Measurements from ENCODE around the gene KRT83. TPM values are rescaled to one million over a fixed set of nuclear protein-coding genes. Genes with fewer than 3 reads are reported as not detected.

KRT83 gene
- polyA plus RNA-seq, 3 donors, result not detected

DNA sequence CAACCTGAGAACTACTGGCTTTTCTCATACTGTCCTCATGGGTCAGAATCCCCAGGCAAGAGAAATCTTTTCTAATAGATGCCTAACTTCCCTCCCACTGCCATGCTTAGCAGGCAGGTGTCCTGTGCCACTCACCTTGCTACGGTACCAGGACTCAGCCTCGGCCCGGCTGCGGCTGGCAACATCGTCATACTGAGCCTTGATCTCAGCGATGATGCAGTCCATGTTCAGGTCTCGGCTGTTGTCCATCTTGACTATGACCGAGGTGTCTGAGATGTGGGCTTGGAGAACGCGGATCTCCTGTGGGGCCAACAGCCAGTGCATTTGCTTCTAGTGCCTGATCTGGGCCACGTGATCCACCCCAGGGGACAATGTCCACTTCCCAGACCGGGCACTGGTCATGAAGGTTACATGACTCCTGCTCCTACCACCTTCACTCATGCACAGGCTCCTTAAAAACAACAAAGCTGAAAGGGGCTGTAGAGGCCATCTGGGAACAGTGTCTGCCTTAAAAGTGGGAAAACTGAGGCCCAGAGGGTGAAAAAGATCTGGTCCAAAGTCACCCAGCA lies 42.0 kb upstream of the KRT83 start:
- Mint-ChIP-seq H3K4me1 (peaks cover 6% of the 10 kb centered on the region), H3K27me3 (ENCODE audit: low read depth in 3 of 3) (peaks cover 3 to 11% (median 4%) of the 10 kb centered on the region in 3 donors), H3K9me3 (no peaks in the 10 kb centered on the region), H3K4me3 (no peak overlapping the region), H3K27ac (no peak overlapping the region), H3K36me3 (no peaks in the 10 kb centered on the region)
- H3K9me3 ChIP-seq (replicated peaks in 1 of 2; ENCODE audit: control insufficient read depth in 1 of 2, insufficient read depth in 1 of 2, low read length in 2 of 2), result no peaks in the 10 kb centered on the region
- H3K27ac ChIP-seq (ENCODE audit: low read depth in 1 of 2, low read length in 2 of 2), result no peak overlapping the region
- intact Hi-C loops (cut with micrococcal nuclease), result no loop called here
- no peaks in the 10 kb centered on the region for H3K27me3 ChIP-seq (ENCODE audit: control insufficient read depth in 2 of 2, insufficient read depth in 2 of 2, low read length in 2 of 2)
- H3K79me2 ChIP-seq (ENCODE audit: insufficient read depth, low read length), result no peaks in the 10 kb centered on the region
- no peak overlapping the region for H3K9ac ChIP-seq (ENCODE audit: insufficient read depth, low read length, poor library complexity, severe bottlenecking)
- no peak overlapping the region for H3K4me3 ChIP-seq (replicated peaks in 1 of 3; ENCODE audit: low read depth in 2 of 3, low read length in 3 of 3)
- H3K4me2 ChIP-seq (replicated peaks; ENCODE audit: extremely low read depth, low read length, poor library complexity, severe bottlenecking), result no peak overlapping the region
- H4K20me1 ChIP-seq (ENCODE audit: insufficient read depth, low read length), result no peaks in the 10 kb centered on the region
- TF ChIP-seq, protein P1, sequence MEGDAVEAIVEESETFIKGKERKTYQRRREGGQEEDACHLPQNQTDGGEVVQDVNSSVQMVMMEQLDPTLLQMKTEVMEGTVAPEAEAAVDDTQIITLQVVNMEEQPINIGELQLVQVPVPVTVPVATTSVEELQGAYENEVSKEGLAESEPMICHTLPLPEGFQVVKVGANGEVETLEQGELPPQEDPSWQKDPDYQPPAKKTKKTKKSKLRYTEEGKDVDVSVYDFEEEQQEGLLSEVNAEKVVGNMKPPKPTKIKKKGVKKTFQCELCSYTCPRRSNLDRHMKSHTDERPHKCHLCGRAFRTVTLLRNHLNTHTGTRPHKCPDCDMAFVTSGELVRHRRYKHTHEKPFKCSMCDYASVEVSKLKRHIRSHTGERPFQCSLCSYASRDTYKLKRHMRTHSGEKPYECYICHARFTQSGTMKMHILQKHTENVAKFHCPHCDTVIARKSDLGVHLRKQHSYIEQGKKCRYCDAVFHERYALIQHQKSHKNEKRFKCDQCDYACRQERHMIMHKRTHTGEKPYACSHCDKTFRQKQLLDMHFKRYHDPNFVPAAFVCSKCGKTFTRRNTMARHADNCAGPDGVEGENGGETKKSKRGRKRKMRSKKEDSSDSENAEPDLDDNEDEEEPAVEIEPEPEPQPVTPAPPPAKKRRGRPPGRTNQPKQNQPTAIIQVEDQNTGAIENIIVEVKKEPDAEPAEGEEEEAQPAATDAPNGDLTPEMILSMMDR (IDR thresholded peaks at IDR 0.05), result no peak
- DNase-seq, result no peak
- 100% methylated on average over 8 of the region's 12 CpGs for WGBS (ENCODE audit: insufficient coverage)
- no peaks in the 10 kb centered on the region for H3K36me3 ChIP-seq (replicated peaks in 1 of 2; ENCODE audit: control insufficient read depth in 1 of 2, insufficient read depth in 2 of 2, low read length in 2 of 2)
- H3K4me1 ChIP-seq (ENCODE audit: control insufficient read depth in 1 of 2, insufficient read depth in 2 of 2, low read length in 2 of 2), result no peaks in the 10 kb centered on the region
- H2AFZ ChIP-seq (ENCODE audit: insufficient read depth, low read depth, low read length, poor library complexity, severe bottlenecking), result no peak overlapping the region

DNA sequence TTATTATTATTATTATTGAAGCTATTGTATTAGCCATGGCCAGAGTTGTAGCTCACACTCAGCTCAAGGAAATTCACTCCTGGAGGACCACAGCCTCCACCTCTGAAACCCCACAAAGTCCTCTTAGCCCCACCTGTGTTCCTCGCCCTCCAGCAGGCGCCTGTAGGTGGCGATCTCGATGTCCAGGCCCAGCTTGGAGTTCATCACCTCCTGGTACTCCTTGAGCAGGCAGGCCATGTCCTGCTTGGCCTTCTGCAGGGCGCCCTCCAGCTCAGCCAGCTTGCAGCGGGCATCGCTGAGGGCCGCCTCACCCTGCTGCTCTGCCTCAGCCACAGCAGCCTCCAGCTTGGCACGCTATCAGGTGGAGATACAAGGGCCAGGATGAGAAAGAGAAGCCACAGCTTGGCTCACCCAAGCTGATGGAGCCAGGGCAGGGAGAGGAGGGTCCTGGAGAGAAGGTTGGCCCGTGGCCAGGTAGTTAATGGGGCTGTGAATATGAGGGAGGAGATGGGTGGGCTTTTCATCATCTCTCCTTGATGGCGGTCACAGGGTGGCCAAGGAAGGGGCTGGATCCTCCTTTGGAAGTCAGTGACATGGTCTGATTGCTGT lies 41.0 kb upstream of the KRT83 start:
- H3K27me3 ChIP-seq (ENCODE audit: control insufficient read depth in 2 of 2, insufficient read depth in 2 of 2, low read length in 2 of 2), result no peaks in the 10 kb centered on the region
- no peaks in the 10 kb centered on the region for H3K9me3 ChIP-seq (replicated peaks in 1 of 2; ENCODE audit: control insufficient read depth in 1 of 2, insufficient read depth in 1 of 2, low read length in 2 of 2)
- intact Hi-C loops (cut with micrococcal nuclease), result no loop called here
- Mint-ChIP-seq H3K4me3 (no peak overlapping the region), H3K27ac (no peak overlapping the region), H3K27me3 (ENCODE audit: low read depth in 3 of 3) (peaks cover under 1 to 9% (median 3%) of the 10 kb centered on the region in 3 donors), H3K9me3 (no peaks in the 10 kb centered on the region), H3K4me1 (peaks cover 6% of the 10 kb centered on the region), H3K36me3 (no peaks in the 10 kb centered on the region)
- no peaks in the 10 kb centered on the region for H3K79me2 ChIP-seq (ENCODE audit: insufficient read depth, low read length)
- WGBS (ENCODE audit: insufficient coverage), result 93% methylated on average over 10 of the region's 11 CpGs
- H4K20me1 ChIP-seq (ENCODE audit: insufficient read depth, low read length), result no peaks in the 10 kb centered on the region
- TF ChIP-seq, protein P1 (IDR thresholded peaks at IDR 0.05), result no peak
- H3K36me3 ChIP-seq (replicated peaks in 1 of 2; ENCODE audit: control insufficient read depth in 1 of 2, insufficient read depth in 2 of 2, low read length in 2 of 2), result no peaks in the 10 kb centered on the region
- no peak overlapping the region for H3K4me2 ChIP-seq (replicated peaks; ENCODE audit: extremely low read depth, low read length, poor library complexity, severe bottlenecking)
- H2AFZ ChIP-seq (ENCODE audit: insufficient read depth, low read depth, low read length, poor library complexity, severe bottlenecking), result no peak overlapping the region
- no peaks in the 10 kb centered on the region for H3K4me1 ChIP-seq (ENCODE audit: control insufficient read depth in 1 of 2, insufficient read depth in 2 of 2, low read length in 2 of 2)
- DNase-seq, result no peak
- no peak overlapping the region for H3K4me3 ChIP-seq (replicated peaks in 1 of 3; ENCODE audit: low read depth in 2 of 3, low read length in 3 of 3)
- H3K9ac ChIP-seq (ENCODE audit: insufficient read depth, low read length, poor library complexity, severe bottlenecking), result no peak overlapping the region
- H3K27ac ChIP-seq (ENCODE audit: low read depth in 1 of 2, low read length in 2 of 2), result no peak overlapping the region

All from CD14-positive monocyte (primary cell).